H1 (cell line): ENCODE results near the gene MICU1. TPM values are rescaled to one million over a fixed set of nuclear protein-coding genes. Genes with fewer than 3 reads are reported as not detected.

ENCODE experiments used
- CTCF ChIA-PET: fragments of 300-600 bp; sonication (Branson Sonifier 250); formaldehyde crosslinking; loops from one replicate; lab custom pipeline; 2021; ENCODE audit not compliant: partially characterized antibody; lab: Charles Lee
- POLR2A ChIA-PET: fragments of 300-600 bp; sonication (Branson Sonifier 250); formaldehyde crosslinking; loops from one replicate; lab custom pipeline; 2021; ENCODE audit warnings: inconsistent platforms; ENCODE audit not compliant: partially characterized antibody; lab: Charles Lee
- DNase-seq, 2 experiments: peaks; one replicate each; pipeline versions ENCODE4 v3.0.0 to v3.0.0-alpha.2; 2010 to 2022; ENCODE audit warnings: low spot score in 2 of 2, low read depth in 1 of 2, mixed read lengths in 1 of 2
- FAIRE-seq: peaks from 2 replicates; lab custom pipeline; 2011; peaks lifted over from hg19 to GRCh38; lab: Jason Lieb, UNC
- H2AFZ ChIP-seq: 2 replicates; pipeline ENCODE4 v1.8.1; 2012; ENCODE audit warnings: low read length, inconsistent platforms
- H2AK5ac ChIP-seq: 2 replicates; pipeline ENCODE4 v1.6.1; 2013; ENCODE audit warnings: low read depth, low read length
- H2BK120ac ChIP-seq: replicated peaks from 2 replicates; pipeline ENCODE3; 2013; ENCODE audit warnings: low read depth, low read length, inconsistent platforms
- H2BK12ac ChIP-seq: 2 replicates; pipeline ENCODE4 v1.6.1; 2013; ENCODE audit warnings: low read depth, low read length
- H2BK15ac ChIP-seq: 2 replicates; pipeline ENCODE4 v1.6.1; 2013; ENCODE audit warnings: low read length
- H2BK20ac ChIP-seq: 2 replicates; pipeline ENCODE4 v1.6.1; 2013; ENCODE audit warnings: low read length
- H2BK5ac ChIP-seq: 2 replicates; pipeline ENCODE4 v1.6.1; 2013; ENCODE audit warnings: low read depth, low read length
- H3K14ac ChIP-seq: 2 replicates; pipeline ENCODE4 v1.6.1; 2013; ENCODE audit warnings: inconsistent platforms; ENCODE audit not compliant: insufficient read length
- H3K18ac ChIP-seq: 2 replicates; pipeline ENCODE4 v1.6.1; 2013; ENCODE audit warnings: low read length; ENCODE audit errors: extremely low read depth
- H3K23ac ChIP-seq: 2 replicates; pipeline ENCODE4 v1.6.1; 2013; ENCODE audit warnings: inconsistent platforms; ENCODE audit not compliant: insufficient read length
- H3K23me2 ChIP-seq: 2 replicates; pipeline ENCODE4 v1.6.1; 2013; ENCODE audit warnings: low read depth, low read length
- H3K27ac ChIP-seq: 2 replicates; pipeline ENCODE4 v1.6.1; 2011; ENCODE audit warnings: low read depth, low read length, inconsistent platforms
- H3K27me3 ChIP-seq, 4 experiments: replicated peaks in 1 of 4; 1 replicate in 1 of 4; 2 replicates in 3 of 4; pipeline versions ENCODE4 v1.6.1 to v1.8.1; 2011 to 2013; ENCODE audit warnings: low read length in 3 of 4, mild to moderate bottlenecking in 3 of 4, inconsistent platforms in 2 of 4, mixed read lengths in 2 of 4, moderate library complexity in 1 of 4; ENCODE audit not compliant: control insufficient read depth in 3 of 4, insufficient read depth in 3 of 4; ENCODE audit errors: extremely low read depth in 1 of 4
- H3K36me3 ChIP-seq, 4 experiments: 2 replicates each; pipeline versions ENCODE4 v1.6.1 to v1.8.1; 2011 to 2013; ENCODE audit warnings: mild to moderate bottlenecking in 4 of 4, low read length in 3 of 4, moderate library complexity in 2 of 4, control low read depth in 1 of 4, inconsistent platforms in 1 of 4; ENCODE audit not compliant: insufficient read depth in 4 of 4, control insufficient read depth in 2 of 4
- H3K4ac ChIP-seq: replicated peaks from 2 replicates; pipeline ENCODE3; 2013; ENCODE audit warnings: low read length, low read depth, mixed read lengths, inconsistent platforms; ENCODE audit not compliant: insufficient read length
- H3K4me1 ChIP-seq, 4 experiments: replicated peaks in 1 of 4; 1 replicate in 1 of 4; 2 replicates in 3 of 4; pipeline versions ENCODE4 v1.6.1 to v1.8.1; 2011 to 2013; ENCODE audit warnings: low read length in 3 of 4, inconsistent platforms in 2 of 4, mixed read lengths in 1 of 4; ENCODE audit not compliant: insufficient read depth in 4 of 4, control insufficient read depth in 3 of 4
- H3K4me2 ChIP-seq, 2 experiments: 2 replicates each; pipeline versions ENCODE4 v1.6.1 to v1.8.1; 2011 to 2013; ENCODE audit warnings: low read depth in 2 of 2, low read length in 2 of 2, control low read depth in 1 of 2, inconsistent platforms in 1 of 2, mild to moderate bottlenecking in 1 of 2; ENCODE audit not compliant: insufficient read depth in 1 of 2
- H3K4me3 ChIP-seq, 4 experiments: fragments of 200-600, 300-600 bp in 1 of 4; sonication (generic), shearing (Covaris generic), sonication (Bioruptor Twin) in 1 of 4; 2 replicates each; pipeline versions ENCODE4 v1.5.1 to v1.8.1; 2011 to 2016; ENCODE audit warnings: low read length in 4 of 4, low read depth in 3 of 4, control low read depth in 2 of 4, inconsistent platforms in 2 of 4, mild to moderate bottlenecking in 2 of 4, mixed read lengths in 1 of 4, moderate library complexity in 1 of 4; ENCODE audit not compliant: insufficient read depth in 2 of 4; ENCODE audit errors: extremely low read depth in 1 of 4
- H3K56ac ChIP-seq: replicated peaks from 2 replicates; pipeline ENCODE3; 2013; ENCODE audit warnings: low read depth, mild to moderate bottlenecking, mixed read lengths, low read length, inconsistent platforms; ENCODE audit not compliant: insufficient read length
- H3K79me1 ChIP-seq: 2 replicates; pipeline ENCODE4 v1.6.1; 2013; ENCODE audit warnings: low read depth, low read length, control low read depth
- H3K79me2 ChIP-seq, 2 experiments: 2 replicates each; pipeline versions ENCODE4 v1.6.1 to v1.8.1; 2012 to 2013; ENCODE audit warnings: low read length in 2 of 2, mild to moderate bottlenecking in 2 of 2, inconsistent platforms in 1 of 2; ENCODE audit not compliant: insufficient read depth in 2 of 2, control insufficient read depth in 1 of 2
- H3K9ac ChIP-seq, 4 experiments: replicated peaks in 1 of 4; 1 replicate in 1 of 4; 2 replicates in 3 of 4; pipeline versions ENCODE4 v1.6.1 to v1.8.1; 2011 to 2013; ENCODE audit warnings: low read depth in 3 of 4, low read length in 3 of 4, control low read depth in 2 of 4, mild to moderate bottlenecking in 2 of 4, moderate library complexity in 2 of 4, inconsistent platforms in 1 of 4; ENCODE audit errors: extremely low read depth in 1 of 4
- H3K9me3 ChIP-seq, 2 experiments: 2 replicates each; pipeline versions ENCODE4 v1.6.1 to v1.8.1; 2012 to 2013; ENCODE audit warnings: mild to moderate bottlenecking in 2 of 2, moderate library complexity in 2 of 2, control low read depth in 1 of 2, inconsistent platforms in 1 of 2, low read depth in 1 of 2, low read length in 1 of 2, mixed read lengths in 1 of 2; ENCODE audit not compliant: insufficient read depth in 2 of 2
- H4K20me1 ChIP-seq, 2 experiments: replicated peaks in 1 of 2; 2 replicates each; pipeline versions ENCODE3 to v1.8.1; 2011 to 2013; ENCODE audit warnings: inconsistent platforms in 2 of 2, low read length in 2 of 2, mild to moderate bottlenecking in 1 of 2; ENCODE audit not compliant: insufficient read depth in 2 of 2, control insufficient read depth in 1 of 2
- H4K5ac ChIP-seq: 2 replicates; pipeline ENCODE4 v1.6.1; 2013; ENCODE audit warnings: low read length, low read depth, mixed read lengths, inconsistent platforms; ENCODE audit not compliant: insufficient read length
- H4K8ac ChIP-seq: 2 replicates; pipeline ENCODE4 v1.8.0; 2013; ENCODE audit warnings: mild to moderate bottlenecking, moderate library complexity, low read length, inconsistent platforms; ENCODE audit not compliant: insufficient read depth; ENCODE audit errors: extremely low read depth
- H4K91ac ChIP-seq: replicated peaks from 2 replicates; pipeline ENCODE3; 2013; ENCODE audit warnings: low read length, mixed read lengths, inconsistent platforms; ENCODE audit not compliant: insufficient read length
- ATF2 ChIP-seq: IDR thresholded peaks from 2 replicates; pipeline ENCODE4 v1.6.1; 2012; ENCODE audit warnings: low read length, inconsistent platforms
- BRCA1 ChIP-seq: IDR thresholded peaks from 2 replicates; pipeline ENCODE4 v1.6.1; 2012; ENCODE audit warnings: low read depth, low read length, improper control_type of control experiment
- FOSL1 ChIP-seq: IDR thresholded peaks from 2 replicates; pipeline ENCODE4 v1.6.1; 2011; ENCODE audit warnings: mild to moderate bottlenecking, low read depth, low read length, moderate library complexity; ENCODE audit not compliant: insufficient read depth
- SRF ChIP-seq: IDR thresholded peaks from 2 replicates; pipeline ENCODE4 v1.6.1; 2011; ENCODE audit warnings: mild to moderate bottlenecking, low read depth, low read length, moderate library complexity
- TAF7 ChIP-seq: optimal IDR thresholded peaks from 2 replicates; pipeline ENCODE3; 2011; ENCODE audit warnings: low read depth, mild to moderate bottlenecking, inconsistent platforms, low read length, moderate library complexity, borderline replicate concordance
- USF2 ChIP-seq: IDR thresholded peaks from 2 replicates; pipeline ENCODE4 v1.6.1; 2011; ENCODE audit warnings: low read length, improper control_type of control experiment
- ZNF274 ChIP-seq: IDR thresholded peaks from 2 replicates; pipeline ENCODE4 v1.7.0; 2012; ENCODE audit warnings: low read length, borderline replicate concordance; ENCODE audit errors: extremely low read depth
- WGBS, 2 experiments: shearing (Covaris generic) in 1 of 2; methylation state at CpG; one replicate each; pipeline versions ENCODE4 v1.1.6 to v1.1.7; 2013 to 2015; ENCODE audit warnings: low lambda C conversion rate in 2 of 2, mixed read lengths in 2 of 2, inconsistent platforms in 1 of 2, low coverage in 1 of 2, missing lambda C conversion rate in 1 of 2; ENCODE audit not compliant: insufficient replicate concordance in 2 of 2, insufficient coverage in 1 of 2, insufficient read length in 1 of 2; ENCODE audit errors: extremely low coverage in 1 of 2, missing lambda C conversion rate in 1 of 2; 5-methylcytosine and 5-hydroxymethylcytosine counted together
- polyA plus RNA-seq, 7 experiments: library from polyadenylated mRNA; depleted of rRNA in 3 of 7; stranded (reverse) in 5 of 7; unstranded in 2 of 7; fragments of >200 nt in 5 of 7; fragments of 200-250 nt in 2 of 7; gene quantifications; 1 replicate in 5 of 7; 2 replicates in 1 of 7; 4 replicates in 1 of 7; pipeline versions ENCODE4 v1.2.1 to v1.2.3, GENCODE V29; 2011 to 2013; ENCODE audit warnings: missing spikeins in 2 of 7, mixed read lengths in 2 of 7
- total RNA-seq: library from RNA; stranded (reverse); fragmentation: NEBNext Ultra II Directional; extraction: Animal tissue kit (Norgen Biotek cat#: 25700); gene quantifications from 2 replicates; pipeline ENCODE4 v1.2.1, GENCODE V29; 2021

MICU1 gene
- total and polyA plus RNA-seq, 2 of the 8 experiments (the other 6 are each of a cell fraction or from before 2014, with no cell fraction given) = 18.0 to 36.7 TPM

- DNase-seq = no peak
- POLR2A ChIA-PET = no interaction called here
- Histone ChIP-seq H3K9me3 (no peaks in the 10 kb centered on the region), H4K20me1 (no peaks in the 10 kb centered on the region), H2AK5ac (no peak overlapping the region), H3K36me3 (no peaks in the 10 kb centered on the region), H2BK120ac (no peak overlapping the region), H3K56ac (no peak overlapping the region), H3K4me2 (no peak overlapping the region), H3K18ac (no peak overlapping the region), H3K4me3 (no peak overlapping the region), H4K8ac (no peak overlapping the region), H4K91ac (no peak overlapping the region), H3K4me1 (no peaks in the 10 kb centered on the region), H3K27ac (no peak overlapping the region), H2AFZ (no peak overlapping the region), H3K79me1 (no peaks in the 10 kb centered on the region), H4K5ac (no peak overlapping the region), H3K27me3 (no peaks in the 10 kb centered on the region), H2BK15ac (no peak overlapping the region), H3K23me2 (no peaks in the 10 kb centered on the region), H3K4ac (no peak overlapping the region), H3K9ac (no peak overlapping the region), H2BK20ac (no peak overlapping the region), H2BK12ac (no peak overlapping the region), H2BK5ac (no peak overlapping the region), H3K79me2 (no peaks in the 10 kb centered on the region), H3K14ac (no peak overlapping the region), H3K23ac (no peak overlapping the region)
- no peak for FAIRE-seq
- no peak for TF ChIP-seq BRCA1
- TF ChIP-seq TAF7 = no peak
- no peak for TF ChIP-seq FOSL1
- no peak for TF ChIP-seq ZNF274
- no peak for TF ChIP-seq USF2
- no peak for TF ChIP-seq SRF
- TF ChIP-seq ATF2 = no peak
- WGBS, 2 experiments = 90% methylated on average over 2 of the region's 2 CpGs; no CpG with 5 or more reads in 1 of the 2 experiments
- CTCF ChIA-PET = no interaction called here
These were observed 101.4 kb downstream of the MICU1 start for GRCh38 chr10:72524489-72524888.
